ENCODE measurements around the gene APBA3.

DNA sequence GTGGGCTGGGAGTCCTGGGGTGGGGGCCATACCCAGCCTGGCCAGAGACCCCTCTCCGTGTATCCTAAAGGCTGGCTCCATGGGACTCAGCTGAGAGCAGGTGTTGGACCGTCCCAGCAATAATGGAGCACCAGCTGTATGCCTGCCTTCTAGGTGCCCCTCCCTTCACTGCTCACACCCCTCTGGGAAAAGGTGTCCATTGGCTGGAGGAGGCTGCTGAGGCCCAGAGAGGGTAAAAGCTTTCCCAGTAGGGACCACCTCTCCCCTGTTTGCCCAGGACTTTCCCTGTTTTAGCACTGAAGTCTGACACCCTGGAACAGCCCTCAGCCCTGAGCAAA lies 13.9 kb upstream of the APBA3 start:
- no peak for TF ChIP-seq CTCF (IDR thresholded peaks at IDR 0.05; ENCODE audit: insufficient read depth, low read length)
- TF ChIP-seq POLR2AphosphoS5 (IDR thresholded peaks at IDR 0.05; ENCODE audit: low read depth): no peak
- TF ChIP-seq, protein P1, sequence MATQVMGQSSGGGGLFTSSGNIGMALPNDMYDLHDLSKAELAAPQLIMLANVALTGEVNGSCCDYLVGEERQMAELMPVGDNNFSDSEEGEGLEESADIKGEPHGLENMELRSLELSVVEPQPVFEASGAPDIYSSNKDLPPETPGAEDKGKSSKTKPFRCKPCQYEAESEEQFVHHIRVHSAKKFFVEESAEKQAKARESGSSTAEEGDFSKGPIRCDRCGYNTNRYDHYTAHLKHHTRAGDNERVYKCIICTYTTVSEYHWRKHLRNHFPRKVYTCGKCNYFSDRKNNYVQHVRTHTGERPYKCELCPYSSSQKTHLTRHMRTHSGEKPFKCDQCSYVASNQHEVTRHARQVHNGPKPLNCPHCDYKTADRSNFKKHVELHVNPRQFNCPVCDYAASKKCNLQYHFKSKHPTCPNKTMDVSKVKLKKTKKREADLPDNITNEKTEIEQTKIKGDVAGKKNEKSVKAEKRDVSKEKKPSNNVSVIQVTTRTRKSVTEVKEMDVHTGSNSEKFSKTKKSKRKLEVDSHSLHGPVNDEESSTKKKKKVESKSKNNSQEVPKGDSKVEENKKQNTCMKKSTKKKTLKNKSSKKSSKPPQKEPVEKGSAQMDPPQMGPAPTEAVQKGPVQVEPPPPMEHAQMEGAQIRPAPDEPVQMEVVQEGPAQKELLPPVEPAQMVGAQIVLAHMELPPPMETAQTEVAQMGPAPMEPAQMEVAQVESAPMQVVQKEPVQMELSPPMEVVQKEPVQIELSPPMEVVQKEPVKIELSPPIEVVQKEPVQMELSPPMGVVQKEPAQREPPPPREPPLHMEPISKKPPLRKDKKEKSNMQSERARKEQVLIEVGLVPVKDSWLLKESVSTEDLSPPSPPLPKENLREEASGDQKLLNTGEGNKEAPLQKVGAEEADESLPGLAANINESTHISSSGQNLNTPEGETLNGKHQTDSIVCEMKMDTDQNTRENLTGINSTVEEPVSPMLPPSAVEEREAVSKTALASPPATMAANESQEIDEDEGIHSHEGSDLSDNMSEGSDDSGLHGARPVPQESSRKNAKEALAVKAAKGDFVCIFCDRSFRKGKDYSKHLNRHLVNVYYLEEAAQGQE (IDR thresholded peaks at IDR 0.05; ENCODE audit: insufficient replicate concordance, low read depth): no peak
- no peak for TF ChIP-seq GABPA (IDR thresholded peaks at IDR 0.05; ENCODE audit: low read depth)
- TF ChIP-seq SPI1 (IDR thresholded peaks at IDR 0.05; ENCODE audit: borderline replicate concordance, low read depth): no peak

All from HL-60 (cell line).